Vagina (tissue), 2 donors: ENCODE measurements around the gene LCOR. TPM values are rescaled to one million over a fixed set of nuclear protein-coding genes. Genes with fewer than 3 reads are reported as not detected.

ENCODE experiments used
- DNase-seq, 2 donors: peaks; one replicate each; pipeline ENCODE4 v3.0.0-alpha.2; 2017; ENCODE audit errors: extremely low spot score in 2 of 2
- H3K27ac ChIP-seq: fragments of 200-600 bp; sonication (generic); one replicate; pipeline ENCODE4 v1.5.1; 2019
- H3K27me3 ChIP-seq: fragments of 200-600 bp; sonication (generic); one replicate; pipeline ENCODE4 v1.5.1; 2019
- H3K36me3 ChIP-seq, 2 donors: fragments of 200-600 bp; sonication (generic); one replicate each; pipeline ENCODE4 v1.5.1; 2017 to 2019
- H3K4me1 ChIP-seq: fragments of 200-600 bp; sonication (generic); one replicate; pipeline ENCODE4 v1.5.1; 2019
- H3K4me3 ChIP-seq, 2 donors: fragments of 200-600 bp; sonication (generic); 1 replicate in 1 of 2; 2 replicates in 1 of 2; pipeline ENCODE4 v1.5.1; 2016 to 2019
- H3K9me3 ChIP-seq: fragments of 200-600 bp; sonication (generic); one replicate; pipeline ENCODE4 v1.5.1; 2019
- CTCF ChIP-seq, 3 experiments: fragments of 450-650 bp in 2 of 3; fragments of 200-600 bp in 1 of 3; sonication (generic) in 1 of 3; IDR thresholded peaks; one replicate each; pipeline ENCODE4 v1.5.1; 2017 to 2019; ENCODE audit warnings: antibody characterized with exemption in 3 of 3, mild to moderate bottlenecking in 2 of 3, moderate library complexity in 2 of 3
- POLR2A ChIP-seq, 2 donors: fragments of 450-650 bp; IDR thresholded peaks; one replicate each; pipeline ENCODE4 v1.6.1; 2017; ENCODE audit warnings: antibody characterized with exemption in 2 of 2, mild to moderate bottlenecking in 2 of 2, moderate library complexity in 2 of 2
- POLR2AphosphoS5 ChIP-seq, 2 donors: sonication (generic); formaldehyde crosslinking; IDR thresholded peaks; one replicate each; pipeline ENCODE4 v1.9.0; 2017; ENCODE audit warnings: antibody characterized with exemption in 2 of 2, mild to moderate bottlenecking in 2 of 2, low read depth in 1 of 2; ENCODE audit not compliant: insufficient read depth in 1 of 2
- intact Hi-C: fragments of 100-400 bp; cut with DNase I; formaldehyde crosslinking; loops from one replicate; pipeline ENCODE4 v1.15.1; 2023
- total RNA-seq: library from RNA; depleted of rRNA; stranded (reverse); fragments of >200 nt; gene quantifications from one replicate; pipeline ENCODE4 v1.2.3, GENCODE V29; 2016

Gene LCOR
- total RNA-seq, 1 donor from 2014 or later: 85.2 TPM

- Histone ChIP-seq H3K27me3 (no peaks in the 10 kb centered on the region), H3K9me3 (no peaks in the 10 kb centered on the region), H3K4me1 (peaks cover 85% of the 10 kb centered on the region), H3K27ac (no peak overlapping the region), H3K36me3 (no peaks in the 10 kb centered on the region), H3K4me3 (no peak overlapping the region)
- intact Hi-C loops: no loop called here
- DNase-seq: no peak
- TF ChIP-seq POLR2AphosphoS5 (IDR thresholded peaks at IDR 0.05; ENCODE audit: insufficient read depth in 1 of 2, low read depth in 1 of 2) (no peak), CTCF (IDR thresholded peaks at IDR 0.05) (no peak), POLR2A (IDR thresholded peaks at IDR 0.05) (no peak)
These were observed 6.4 kb downstream of the LCOR start for GRCh38 chr10:96838529-96838928.

DNA sequence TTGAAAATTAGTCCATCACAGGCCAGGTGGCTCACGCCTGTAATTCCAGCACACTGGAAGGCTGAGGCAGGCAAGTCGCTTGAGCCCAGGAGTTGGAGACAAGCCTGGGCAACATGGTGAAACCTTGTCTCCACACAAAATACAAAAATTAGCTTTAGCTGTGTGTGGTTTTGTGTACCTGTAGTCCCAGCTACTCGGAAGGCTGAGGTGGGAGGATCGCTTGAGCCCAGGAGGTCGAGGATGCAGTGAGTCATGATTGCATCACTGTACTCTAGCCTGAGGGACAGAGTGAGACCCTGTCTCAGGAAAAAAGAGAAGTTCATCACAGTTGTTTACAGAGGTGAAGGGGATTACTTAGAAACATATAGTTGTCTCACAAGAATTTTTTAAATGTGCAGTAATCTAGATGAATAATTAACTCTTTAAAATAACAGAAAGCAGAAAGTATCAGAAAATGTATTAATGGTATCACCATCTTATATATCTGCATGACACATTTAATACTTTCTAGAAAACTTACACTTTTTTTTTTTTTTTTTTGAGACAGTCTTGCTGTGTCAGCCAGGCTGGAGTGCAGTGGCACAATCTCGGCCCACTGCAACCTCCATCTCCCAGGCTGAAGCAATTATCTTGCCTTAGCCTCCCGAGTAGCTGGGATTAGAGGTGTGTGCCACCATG lies 8.9 kb downstream of the LCOR start:
- no peak overlapping the region for H3K27ac ChIP-seq
- H3K4me3 ChIP-seq: no peak overlapping the region
- no peaks in the 10 kb centered on the region for H3K36me3 ChIP-seq
- H3K4me1 ChIP-seq: peaks cover 84% of the 10 kb centered on the region
- TF ChIP-seq POLR2A (IDR thresholded peaks at IDR 0.05): no peak
- no peak for TF ChIP-seq POLR2AphosphoS5 (IDR thresholded peaks at IDR 0.05; ENCODE audit: insufficient read depth in 1 of 2, low read depth in 1 of 2)
- no peak for TF ChIP-seq CTCF (IDR thresholded peaks at IDR 0.05)
- no peaks in the 10 kb centered on the region for H3K27me3 ChIP-seq
- no peaks in the 10 kb centered on the region for H3K9me3 ChIP-seq
- intact Hi-C loops: no loop called here
- DNase-seq: no peak

GRCh38 chr10:96842896-96843723 lies 11.0 kb downstream of the LCOR start:
- H3K4me3 ChIP-seq: no peak overlapping the region
- no peak overlapping the region for H3K27ac ChIP-seq
- H3K4me1 ChIP-seq: peaks cover 77% of the 10 kb centered on the region
- DNase-seq: no peak
- no peaks in the 10 kb centered on the region for H3K9me3 ChIP-seq
- no peaks in the 10 kb centered on the region for H3K36me3 ChIP-seq
- H3K27me3 ChIP-seq: no peaks in the 10 kb centered on the region
- TF ChIP-seq POLR2A (IDR thresholded peaks at IDR 0.05) (no peak), POLR2AphosphoS5 (IDR thresholded peaks at IDR 0.05; ENCODE audit: insufficient read depth in 1 of 2, low read depth in 1 of 2) (no peak), CTCF (IDR thresholded peaks at IDR 0.05) (no peak)
- intact Hi-C loops: no loop called here

GRCh38 chr10:96843823-96844222 lies 11.7 kb downstream of the LCOR start:
- intact Hi-C loops: no loop called here
- Histone ChIP-seq H3K27me3 (no peaks in the 10 kb centered on the region), H3K36me3 (no peaks in the 10 kb centered on the region), H3K27ac (no peak overlapping the region), H3K9me3 (no peaks in the 10 kb centered on the region), H3K4me3 (no peak overlapping the region), H3K4me1 (peaks cover 72% of the 10 kb centered on the region)
- TF ChIP-seq POLR2A (IDR thresholded peaks at IDR 0.05) (no peak), CTCF (IDR thresholded peaks at IDR 0.05) (no peak), POLR2AphosphoS5 (IDR thresholded peaks at IDR 0.05; ENCODE audit: insufficient read depth in 1 of 2, low read depth in 1 of 2) (no peak)
- DNase-seq: no peak

DNA sequence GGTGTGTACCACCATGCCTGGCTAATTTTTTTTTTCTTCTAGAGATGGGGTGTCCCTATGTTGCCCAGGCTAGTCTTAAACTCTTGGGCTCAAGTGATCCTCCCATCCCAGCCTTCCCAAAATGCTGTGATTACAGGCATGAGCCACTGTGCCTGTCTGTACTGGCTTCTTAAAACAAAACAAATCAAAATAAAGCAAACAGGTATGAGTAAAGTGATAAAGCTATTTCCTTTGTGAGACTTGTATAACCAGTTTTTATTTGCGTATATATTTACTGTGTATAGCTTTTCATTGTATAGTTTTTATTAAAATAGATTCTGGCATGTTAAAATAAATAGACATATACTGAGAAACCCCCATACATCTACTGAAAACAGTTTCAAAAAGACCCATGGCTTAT lies 14.3 kb downstream of the LCOR start:
- Histone ChIP-seq H3K27me3 (no peaks in the 10 kb centered on the region), H3K27ac (no peak overlapping the region), H3K4me1 (peaks cover 64% of the 10 kb centered on the region), H3K9me3 (no peaks in the 10 kb centered on the region), H3K36me3 (no peaks in the 10 kb centered on the region), H3K4me3 (no peak overlapping the region)
- intact Hi-C loops: no loop called here
- TF ChIP-seq POLR2AphosphoS5 (IDR thresholded peaks at IDR 0.05; ENCODE audit: insufficient read depth in 1 of 2, low read depth in 1 of 2) (no peak), CTCF (IDR thresholded peaks at IDR 0.05) (no peak), POLR2A (IDR thresholded peaks at IDR 0.05) (no peak)
- no peak for DNase-seq
